C4-2B (cell line): ENCODE data around the gene CLDN8.

Experiments
- H3K27ac ChIP-seq: fragments of 450-650 bp; 2 replicates; pipeline ENCODE4 v1.5.1; 2017
- CTCF ChIP-seq: fragments of 450-650 bp; conservative IDR thresholded peaks from 2 replicates; pipeline ENCODE4 v1.5.1; 2017; ENCODE audit warnings: mild to moderate bottlenecking
- ZFX ChIP-seq: fragments of 450-650 bp; IDR thresholded peaks from 2 replicates; pipeline ENCODE4 v1.6.1; 2017

Gene CLDN8

DNA sequence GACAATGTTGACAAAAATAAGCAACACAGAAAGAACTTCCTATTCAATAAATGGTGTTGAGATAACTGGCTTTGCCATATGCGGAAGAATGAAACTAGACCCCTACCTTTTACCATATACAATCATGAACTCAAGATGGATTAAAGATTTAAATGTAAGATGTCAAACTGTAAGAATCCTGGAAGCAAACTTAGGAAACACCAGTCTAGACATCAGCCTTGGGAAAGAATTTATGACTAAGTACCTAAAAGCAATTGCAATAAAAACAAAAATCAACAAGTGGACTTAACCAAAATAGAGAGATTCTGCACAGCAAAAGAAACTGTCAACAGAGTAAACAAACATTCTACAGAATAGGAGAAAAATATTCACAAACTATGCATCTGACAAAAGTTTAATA is 16.1 kb upstream of the CLDN8 start:
- H3K27ac ChIP-seq = no peak overlapping the region
- no peak for TF ChIP-seq ZFX
- no peak for TF ChIP-seq CTCF

GRCh38 chr21:30227633-30228404 is 11.9 kb upstream of the CLDN8 start:
- peak overlapping the region; percentile 64 for H3K27ac ChIP-seq
- TF ChIP-seq ZFX = no peak
- no peak for TF ChIP-seq CTCF

DNA sequence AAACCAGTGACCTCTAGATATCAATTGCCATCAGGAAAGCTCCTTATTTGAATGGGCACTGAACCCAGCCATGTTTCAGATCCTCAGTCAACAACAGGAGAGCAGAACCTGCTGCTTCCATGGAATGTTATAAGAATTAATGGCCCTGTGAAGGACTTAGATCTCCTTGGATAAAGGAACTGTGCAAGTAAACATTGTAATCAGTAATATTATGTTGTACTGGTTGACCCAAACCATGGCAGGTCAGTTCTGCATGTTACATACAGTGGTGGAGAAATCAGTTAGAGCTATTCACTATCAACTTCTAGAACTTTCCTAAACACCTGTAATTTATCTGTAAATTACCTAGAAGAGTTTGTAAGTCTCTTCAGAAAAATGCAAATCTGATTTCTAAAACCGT is 11.2 kb upstream of the CLDN8 start:
- H3K27ac ChIP-seq = peak overlapping the region; percentile 50; the same call in 1 of the 2 replicates

DNA sequence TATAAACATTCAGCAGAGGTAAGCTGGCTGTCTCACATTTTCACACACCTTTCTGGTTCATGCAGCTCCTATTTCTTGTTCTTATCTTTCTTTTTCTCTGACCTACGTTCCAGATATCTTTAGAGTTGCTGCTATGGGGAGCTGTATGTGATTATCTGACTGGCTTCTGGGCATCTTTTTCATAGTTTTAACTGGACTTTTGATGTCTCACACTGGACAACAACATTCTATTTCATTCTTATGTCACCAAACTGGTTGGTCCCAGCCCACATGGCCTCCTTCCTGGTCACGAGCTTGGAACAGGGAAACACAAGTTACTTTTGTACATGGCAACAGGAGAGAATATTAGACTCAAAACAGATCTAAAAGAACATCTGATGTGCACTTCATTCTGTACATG is 7.7 kb upstream of the CLDN8 start:
- H3K27ac ChIP-seq = peak overlapping the region; percentile 38; the same call in 1 of the 2 replicates
- no peak for TF ChIP-seq CTCF
- no peak for TF ChIP-seq ZFX

More for the DNA sequence above, 11.2 kb upstream of the CLDN8 start:
- TF ChIP-seq CTCF (no peak), ZFX (no peak)

- no peak for TF ChIP-seq ZFX
- TF ChIP-seq CTCF = no peak
- H3K27ac ChIP-seq = no peak overlapping the region
Measured at GRCh38 chr21:30222724-30223123, 6.8 kb upstream of the CLDN8 start.

GRCh38 chr21:30211071-30211470 is 4.8 kb downstream of the CLDN8 start:
- H3K27ac ChIP-seq = no peak overlapping the region
- TF ChIP-seq ZFX (no peak), CTCF (no peak)

GRCh38 chr21:30209601-30210000 is 6.3 kb downstream of the CLDN8 start:
- no peak for TF ChIP-seq ZFX
- TF ChIP-seq CTCF = no peak
- no peak overlapping the region for H3K27ac ChIP-seq
